Measurements from ENCODE around the gene PPP2R5B. TPM values are rescaled to one million over a fixed set of nuclear protein-coding genes. Genes with fewer than 3 reads are reported as not detected.
A peak's percentile ranks its signal among the peaks of the same experiment; 100 is the strongest.

Gene PPP2R5B
- total and polyA plus RNA-seq, 9 of the 15 experiments (the other 6 are each of a cell fraction or from before 2014, with no cell fraction given): 0.10 to 7.8 (median 3.3) TPM

DNA sequence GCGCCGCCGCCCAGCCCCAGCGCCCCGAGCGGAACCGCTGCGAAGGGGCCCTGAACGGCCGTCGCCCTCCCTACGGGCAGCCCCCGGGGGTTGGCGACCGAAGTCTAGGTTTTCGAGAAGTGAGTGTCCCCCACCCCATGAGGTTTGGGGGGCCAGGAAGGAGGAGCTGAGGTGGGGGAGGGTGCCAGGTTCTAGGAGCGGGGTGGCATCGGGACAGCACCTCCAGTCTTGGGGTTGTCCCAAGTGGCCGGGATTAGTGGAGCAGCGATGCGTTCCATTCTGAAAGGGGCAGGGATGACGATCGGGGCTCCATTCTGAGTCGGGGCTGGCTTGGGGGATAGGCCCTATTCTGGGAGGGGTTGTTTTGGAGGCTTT lies 408 bp downstream of the PPP2R5B start (continued):
- TF ChIP-seq DIDO1 (tag; IDR thresholded peaks at IDR 0.05; ENCODE audit: low read depth) (no peak), NR2C1 (IDR thresholded peaks at IDR 0.05) (no peak), NR2C1 (tag; IDR thresholded peaks at IDR 0.05) (no peak), IFI16 (CRISPR knock-in tag; IDR thresholded peaks at IDR 0.05) (no peak), FOS (IDR thresholded peaks at IDR 0.05; ENCODE audit: extremely low read depth, insufficient read length) (no peak), NRF1 (conservative IDR thresholded peaks at IDR 0.05 in 1 of 2, IDR thresholded peaks at IDR 0.05 in 1 of 2) (peak in 1 of 2 experiments; percentile 19; a peak in 2 of 4 replicates), ZNF232 (CRISPR knock-in tag; IDR thresholded peaks at IDR 0.05) (no peak)
- TF ChIP-seq, protein P1, sequence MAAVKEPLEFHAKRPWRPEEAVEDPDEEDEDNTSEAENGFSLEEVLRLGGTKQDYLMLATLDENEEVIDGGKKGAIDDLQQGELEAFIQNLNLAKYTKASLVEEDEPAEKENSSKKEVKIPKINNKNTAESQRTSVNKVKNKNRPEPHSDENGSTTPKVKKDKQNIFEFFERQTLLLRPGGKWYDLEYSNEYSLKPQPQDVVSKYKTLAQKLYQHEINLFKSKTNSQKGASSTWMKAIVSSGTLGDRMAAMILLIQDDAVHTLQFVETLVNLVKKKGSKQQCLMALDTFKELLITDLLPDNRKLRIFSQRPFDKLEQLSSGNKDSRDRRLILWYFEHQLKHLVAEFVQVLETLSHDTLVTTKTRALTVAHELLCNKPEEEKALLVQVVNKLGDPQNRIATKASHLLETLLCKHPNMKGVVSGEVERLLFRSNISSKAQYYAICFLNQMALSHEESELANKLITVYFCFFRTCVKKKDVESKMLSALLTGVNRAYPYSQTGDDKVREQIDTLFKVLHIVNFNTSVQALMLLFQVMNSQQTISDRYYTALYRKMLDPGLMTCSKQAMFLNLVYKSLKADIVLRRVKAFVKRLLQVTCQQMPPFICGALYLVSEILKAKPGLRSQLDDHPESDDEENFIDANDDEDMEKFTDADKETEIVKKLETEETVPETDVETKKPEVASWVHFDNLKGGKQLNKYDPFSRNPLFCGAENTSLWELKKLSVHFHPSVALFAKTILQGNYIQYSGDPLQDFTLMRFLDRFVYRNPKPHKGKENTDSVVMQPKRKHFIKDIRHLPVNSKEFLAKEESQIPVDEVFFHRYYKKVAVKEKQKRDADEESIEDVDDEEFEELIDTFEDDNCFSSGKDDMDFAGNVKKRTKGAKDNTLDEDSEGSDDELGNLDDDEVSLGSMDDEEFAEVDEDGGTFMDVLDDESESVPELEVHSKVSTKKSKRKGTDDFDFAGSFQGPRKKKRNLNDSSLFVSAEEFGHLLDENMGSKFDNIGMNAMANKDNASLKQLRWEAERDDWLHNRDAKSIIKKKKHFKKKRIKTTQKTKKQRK (IDR thresholded peaks at IDR 0.05; ENCODE audit: borderline replicate concordance, low read depth, low read length): no peak
